ENCODE measurements around the gene TOE1. TPM values are rescaled to one million over a fixed set of nuclear protein-coding genes. Genes with fewer than 3 reads are reported as not detected.

The TOE1 gene
- total and polyA plus RNA-seq, 9 of the 15 experiments (the other 6 are each of a cell fraction or from before 2014, with no cell fraction given) = 32.1 to 85.7 (median 38.0) TPM

DNA sequence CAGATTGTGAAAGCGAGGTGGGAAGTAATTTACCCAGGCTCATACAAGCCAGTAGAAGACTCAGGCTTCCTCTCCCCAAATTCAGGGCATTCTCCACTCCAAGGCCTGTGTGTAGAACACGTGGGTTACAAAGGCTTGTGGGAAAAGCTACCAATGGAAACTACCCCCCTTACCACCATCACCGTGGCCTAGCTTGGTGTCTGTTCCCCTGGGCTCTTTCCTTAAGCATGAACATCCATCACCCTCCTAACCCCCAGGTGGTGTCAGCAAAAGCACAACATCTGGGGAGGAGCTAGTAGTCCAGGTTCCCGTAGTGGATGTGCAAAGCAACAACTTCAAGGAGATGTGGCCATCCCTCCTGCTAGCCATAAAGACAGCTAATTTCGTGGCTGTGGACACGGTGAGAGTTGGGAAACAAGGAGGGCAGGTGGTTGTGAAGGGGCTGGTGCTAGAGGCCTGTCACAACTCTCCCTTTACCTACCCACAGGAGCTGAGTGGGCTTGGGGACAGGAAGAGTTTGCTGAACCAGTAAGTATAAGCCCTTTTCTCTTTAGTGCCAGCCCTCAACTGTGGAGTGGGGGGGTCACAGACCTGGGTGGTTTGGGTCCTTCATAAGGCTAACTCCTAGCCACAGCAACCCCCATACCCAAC lies 971 bp downstream of the TOE1 start (continued):
- peak; percentile 56; the same call in 1 of the 2 replicates for TF ChIP-seq CBFB (CRISPR knock-in tag; IDR thresholded peaks at IDR 0.05)
- TF ChIP-seq, protein P1, sequence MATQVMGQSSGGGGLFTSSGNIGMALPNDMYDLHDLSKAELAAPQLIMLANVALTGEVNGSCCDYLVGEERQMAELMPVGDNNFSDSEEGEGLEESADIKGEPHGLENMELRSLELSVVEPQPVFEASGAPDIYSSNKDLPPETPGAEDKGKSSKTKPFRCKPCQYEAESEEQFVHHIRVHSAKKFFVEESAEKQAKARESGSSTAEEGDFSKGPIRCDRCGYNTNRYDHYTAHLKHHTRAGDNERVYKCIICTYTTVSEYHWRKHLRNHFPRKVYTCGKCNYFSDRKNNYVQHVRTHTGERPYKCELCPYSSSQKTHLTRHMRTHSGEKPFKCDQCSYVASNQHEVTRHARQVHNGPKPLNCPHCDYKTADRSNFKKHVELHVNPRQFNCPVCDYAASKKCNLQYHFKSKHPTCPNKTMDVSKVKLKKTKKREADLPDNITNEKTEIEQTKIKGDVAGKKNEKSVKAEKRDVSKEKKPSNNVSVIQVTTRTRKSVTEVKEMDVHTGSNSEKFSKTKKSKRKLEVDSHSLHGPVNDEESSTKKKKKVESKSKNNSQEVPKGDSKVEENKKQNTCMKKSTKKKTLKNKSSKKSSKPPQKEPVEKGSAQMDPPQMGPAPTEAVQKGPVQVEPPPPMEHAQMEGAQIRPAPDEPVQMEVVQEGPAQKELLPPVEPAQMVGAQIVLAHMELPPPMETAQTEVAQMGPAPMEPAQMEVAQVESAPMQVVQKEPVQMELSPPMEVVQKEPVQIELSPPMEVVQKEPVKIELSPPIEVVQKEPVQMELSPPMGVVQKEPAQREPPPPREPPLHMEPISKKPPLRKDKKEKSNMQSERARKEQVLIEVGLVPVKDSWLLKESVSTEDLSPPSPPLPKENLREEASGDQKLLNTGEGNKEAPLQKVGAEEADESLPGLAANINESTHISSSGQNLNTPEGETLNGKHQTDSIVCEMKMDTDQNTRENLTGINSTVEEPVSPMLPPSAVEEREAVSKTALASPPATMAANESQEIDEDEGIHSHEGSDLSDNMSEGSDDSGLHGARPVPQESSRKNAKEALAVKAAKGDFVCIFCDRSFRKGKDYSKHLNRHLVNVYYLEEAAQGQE (IDR thresholded peaks at IDR 0.05; ENCODE audit: borderline replicate concordance) = peak; percentile 27; the same call in 1 of the 2 replicates
- TF ChIP-seq, protein P1 (CRISPR knock-in tag; IDR thresholded peaks at IDR 0.05; ENCODE audit: low read depth) = no peak
- TF ChIP-seq ELF2 (CRISPR knock-in tag; IDR thresholded peaks at IDR 0.05) = 0 out of 2 replicates have a peak, but pooled peaks have one; percentile 13
- no peak for TF ChIP-seq NCOR1 (IDR thresholded peaks at IDR 0.05)
- TF ChIP-seq, protein P2, sequence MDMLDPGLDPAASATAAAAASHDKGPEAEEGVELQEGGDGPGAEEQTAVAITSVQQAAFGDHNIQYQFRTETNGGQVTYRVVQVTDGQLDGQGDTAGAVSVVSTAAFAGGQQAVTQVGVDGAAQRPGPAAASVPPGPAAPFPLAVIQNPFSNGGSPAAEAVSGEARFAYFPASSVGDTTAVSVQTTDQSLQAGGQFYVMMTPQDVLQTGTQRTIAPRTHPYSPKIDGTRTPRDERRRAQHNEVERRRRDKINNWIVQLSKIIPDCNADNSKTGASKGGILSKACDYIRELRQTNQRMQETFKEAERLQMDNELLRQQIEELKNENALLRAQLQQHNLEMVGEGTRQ (CRISPR knock-in tag; IDR thresholded peaks at IDR 0.05) = peak; percentile 25; the same call in 1 of the 2 replicates
- peak in 1 of 2 experiments; percentile 52; a peak in 1 of 4 replicates for TF ChIP-seq RCOR1 (IDR thresholded peaks at IDR 0.05; ENCODE audit: borderline replicate concordance in 1 of 2, low read depth in 2 of 2, low read length in 2 of 2)
- peak; percentile 47 for TF ChIP-seq MEIS2 (IDR thresholded peaks at IDR 0.05; ENCODE audit: partially characterized antibody)
- TF ChIP-seq ZSCAN29 (IDR thresholded peaks at IDR 0.05) = no peak
- 0 out of 2 replicates have a peak, but pooled peaks have one; percentile 66 for TF ChIP-seq KAT7 (CRISPR knock-in tag; IDR thresholded peaks at IDR 0.05; ENCODE audit: borderline replicate concordance)
- TF ChIP-seq, protein P3, sequence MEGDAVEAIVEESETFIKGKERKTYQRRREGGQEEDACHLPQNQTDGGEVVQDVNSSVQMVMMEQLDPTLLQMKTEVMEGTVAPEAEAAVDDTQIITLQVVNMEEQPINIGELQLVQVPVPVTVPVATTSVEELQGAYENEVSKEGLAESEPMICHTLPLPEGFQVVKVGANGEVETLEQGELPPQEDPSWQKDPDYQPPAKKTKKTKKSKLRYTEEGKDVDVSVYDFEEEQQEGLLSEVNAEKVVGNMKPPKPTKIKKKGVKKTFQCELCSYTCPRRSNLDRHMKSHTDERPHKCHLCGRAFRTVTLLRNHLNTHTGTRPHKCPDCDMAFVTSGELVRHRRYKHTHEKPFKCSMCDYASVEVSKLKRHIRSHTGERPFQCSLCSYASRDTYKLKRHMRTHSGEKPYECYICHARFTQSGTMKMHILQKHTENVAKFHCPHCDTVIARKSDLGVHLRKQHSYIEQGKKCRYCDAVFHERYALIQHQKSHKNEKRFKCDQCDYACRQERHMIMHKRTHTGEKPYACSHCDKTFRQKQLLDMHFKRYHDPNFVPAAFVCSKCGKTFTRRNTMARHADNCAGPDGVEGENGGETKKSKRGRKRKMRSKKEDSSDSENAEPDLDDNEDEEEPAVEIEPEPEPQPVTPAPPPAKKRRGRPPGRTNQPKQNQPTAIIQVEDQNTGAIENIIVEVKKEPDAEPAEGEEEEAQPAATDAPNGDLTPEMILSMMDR (IDR thresholded peaks at IDR 0.05 in 2 of 3, conservative IDR thresholded peaks at IDR 0.05 in 1 of 3; ENCODE audit: insufficient read depth in 2 of 3, low read depth in 1 of 3, low read length in 3 of 3) = peak in 2 of 3 experiments; percentile 12 to 18; a peak in 1 of 6 replicates
- 0 out of 2 replicates have a peak, but pooled peaks have one; percentile 2 for TF ChIP-seq MYNN (IDR thresholded peaks at IDR 0.05)
- TF ChIP-seq MYNN (CRISPR knock-in tag; IDR thresholded peaks at IDR 0.05) = no peak
- TF ChIP-seq CTBP1 (IDR thresholded peaks at IDR 0.05; ENCODE audit: borderline replicate concordance) = peak; percentile 82
- TF ChIP-seq EP400 (IDR thresholded peaks at IDR 0.05) = no peak
- TF ChIP-seq SIN3A (IDR thresholded peaks at IDR 0.05; ENCODE audit: borderline replicate concordance in 2 of 2, control insufficient read depth in 1 of 2, low read depth in 2 of 2, low read length in 2 of 2) = 0 out of 4 replicates have a peak, but pooled peaks of 1 of the 2 experiments have one; percentile 12
- TF ChIP-seq PTTG1 (tag; IDR thresholded peaks at IDR 0.05; ENCODE audit: low read depth) = no peak
- TF ChIP-seq HMG20B (CRISPR knock-in tag; IDR thresholded peaks at IDR 0.05) = no peak

Measured in K562 (cell line).